GM19395 (cell line): ENCODE data around the gene CAGE1.
"Not testable (repeated sequence)": the region's sequence is repeated elsewhere in the genome, so short reads cannot be mapped to it uniquely, and the experiment has no call there.

Experiments used
- ATAC-seq: cut with Tn5 transposase; IDR thresholded peaks from one replicate; pipeline ENCODE4 v1.9.1; 2021; ENCODE audit warnings: mild to moderate bottlenecking, moderate library complexity; ENCODE audit not compliant: unreplicated experiment

CAGE1 gene

GRCh38 chr6:7410851-7411250 is 21.3 kb upstream of the CAGE1 start:
- ATAC-seq, result no peak

- ATAC-seq, result no peak
These were observed 20.2 kb upstream of the CAGE1 start for GRCh38 chr6:7409740-7410139.

- no peak for ATAC-seq
These were observed 17.2 kb upstream of the CAGE1 start for GRCh38 chr6:7406743-7407142.

GRCh38 chr6:7404546-7404945 is 15.0 kb upstream of the CAGE1 start:
- ATAC-seq, result no peak

GRCh38 chr6:7402716-7403115 is 13.2 kb upstream of the CAGE1 start:
- ATAC-seq, result no peak

GRCh38 chr6:7401075-7401474 is 11.5 kb upstream of the CAGE1 start:
- ATAC-seq, result no peak

- ATAC-seq, result no peak
These were observed 2.9 kb upstream of the CAGE1 start for GRCh38 chr6:7392402-7392801.

- ATAC-seq, result no peak
These were observed 1.6 kb upstream of the CAGE1 start for GRCh38 chr6:7391151-7391550.

GRCh38 chr6:7390226-7390878 is 810 bp upstream of the CAGE1 start:
- ATAC-seq, result peak; percentile 7

GRCh38 chr6:7389162-7389450 is 436 bp downstream of the CAGE1 start:
- no peak for ATAC-seq

GRCh38 chr6:7381092-7381491 is 8.4 kb downstream of the CAGE1 start:
- ATAC-seq, result no peak

- no peak for ATAC-seq
These were observed 10.8 kb downstream of the CAGE1 start for GRCh38 chr6:7378740-7379139.

- no peak for ATAC-seq
These were observed 11.6 kb downstream of the CAGE1 start for GRCh38 chr6:7377961-7378360.

GRCh38 chr6:7373739-7374138 is 15.8 kb downstream of the CAGE1 start:
- no peak for ATAC-seq

GRCh38 chr6:7367408-7367807 is 22.1 kb downstream of the CAGE1 start:
- ATAC-seq, result no peak

- not testable (repeated sequence) for ATAC-seq
These were observed 37.6 kb downstream of the CAGE1 start for GRCh38 chr6:7351916-7352315.

GRCh38 chr6:7350591-7350990 is 39.0 kb downstream of the CAGE1 start:
- not testable (repeated sequence) for ATAC-seq

GRCh38 chr6:7347551-7347997 is 42.0 kb downstream of the CAGE1 start:
- ATAC-seq, result not testable (repeated sequence)

- not testable (repeated sequence) for ATAC-seq
These were observed 44.6 kb downstream of the CAGE1 start for GRCh38 chr6:7344773-7345450.

- no peak for ATAC-seq
These were observed 45.7 kb downstream of the CAGE1 start for GRCh38 chr6:7343546-7344475.

- peak; percentile 79 for ATAC-seq
These were observed 47.4 kb downstream of the CAGE1 start for GRCh38 chr6:7341989-7342742.
